DMS114 treated with DMSO at 0.1 percent for 48 hours (cell line): Measurements from ENCODE around the gene FBXO33.

ENCODE experiments used
- DNase-seq: peaks from one replicate; lab custom pipeline; 2025; ENCODE audit not compliant: unreplicated experiment; lab: John Stamatoyannopoulos, UW

FBXO33 gene

DNA sequence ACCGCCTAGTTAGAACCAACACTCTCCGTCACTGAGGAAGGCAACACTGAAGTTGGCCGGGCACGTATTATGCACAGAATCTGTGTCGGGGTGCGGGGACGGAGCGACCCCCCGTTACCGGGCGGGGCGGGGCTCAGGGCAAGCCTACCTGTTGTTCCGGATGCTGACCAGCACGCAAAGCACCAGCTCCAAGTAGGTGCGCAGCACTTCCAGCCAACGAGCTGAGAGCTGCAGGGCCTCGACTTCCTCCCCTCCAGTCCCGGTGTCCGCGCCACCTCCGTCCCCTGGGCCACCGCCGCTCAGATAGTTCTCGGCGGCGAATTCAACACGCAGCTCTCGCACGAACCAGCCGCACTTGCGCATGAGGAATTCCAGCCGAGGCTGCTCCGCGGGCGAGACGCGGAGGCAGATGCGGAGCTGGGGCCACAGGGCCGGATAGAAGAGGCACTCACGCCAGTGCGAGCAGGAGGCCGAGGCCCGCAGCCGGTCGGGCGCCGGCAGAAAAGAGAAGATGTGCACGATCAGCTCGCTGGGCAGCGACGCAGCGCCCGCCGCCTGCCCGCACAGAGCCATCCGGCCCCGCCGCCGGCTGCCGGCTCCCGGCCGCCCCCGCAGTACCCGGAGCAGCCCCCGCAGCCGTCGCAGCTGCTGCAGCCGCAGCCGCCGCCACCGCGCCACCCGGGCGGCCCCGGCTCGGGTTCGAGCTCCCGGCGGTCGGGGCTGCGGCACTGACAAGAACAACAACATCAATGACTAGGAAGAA, 636 bp downstream of the FBXO33 start:
- DNase-seq: no peak

DNA sequence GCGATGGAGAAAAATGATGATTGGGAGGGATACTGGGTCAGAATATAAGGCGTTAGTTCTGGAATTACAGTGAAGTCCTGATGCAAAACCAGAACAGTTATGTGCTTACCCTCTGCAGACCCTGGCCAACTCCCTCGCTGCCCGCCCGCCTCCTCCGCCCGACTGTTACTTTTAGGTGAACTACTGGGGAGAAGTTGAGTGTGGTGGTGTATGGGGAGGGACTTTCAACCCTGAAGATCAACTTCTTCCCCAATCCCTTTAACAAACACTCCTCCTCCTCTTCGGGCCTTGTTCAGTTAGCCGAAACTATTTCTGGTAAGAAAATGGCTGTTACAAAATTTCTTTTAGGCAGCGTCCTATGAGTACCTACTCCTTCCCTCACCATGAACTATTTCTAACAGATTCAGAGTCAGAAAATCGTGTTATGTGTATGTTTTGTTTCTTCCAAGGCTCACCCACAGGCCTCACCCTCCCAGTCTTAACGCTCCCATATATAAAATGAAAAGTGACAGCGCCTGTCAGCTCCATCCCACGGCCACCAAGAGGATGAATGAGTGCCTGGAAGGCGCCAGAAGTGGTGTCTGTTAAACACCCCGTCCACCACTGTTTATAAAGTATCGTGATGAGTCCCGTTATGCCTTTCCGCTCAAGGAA, 1.3 kb downstream of the FBXO33 start:
- no peak for DNase-seq

DNA sequence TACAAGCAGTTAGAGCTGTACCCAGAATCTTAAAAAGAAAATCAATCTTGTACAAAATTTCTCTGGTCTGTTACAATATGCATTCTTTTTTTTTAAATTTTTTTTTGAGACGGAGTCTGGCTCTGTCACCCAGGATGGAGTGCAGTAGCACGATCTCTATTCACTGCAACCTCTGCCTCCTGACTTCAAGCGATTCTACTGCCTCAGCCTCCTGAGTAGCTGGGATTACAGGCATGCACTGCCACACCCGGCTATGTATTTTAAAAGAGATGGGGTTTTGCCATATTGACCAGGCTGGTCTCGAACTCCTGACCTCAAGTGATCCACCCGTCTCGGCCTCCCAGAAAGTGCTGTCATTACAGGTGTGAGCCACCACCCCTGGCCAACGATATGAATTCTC, 4.1 kb downstream of the FBXO33 start:
- no peak for DNase-seq

DNA sequence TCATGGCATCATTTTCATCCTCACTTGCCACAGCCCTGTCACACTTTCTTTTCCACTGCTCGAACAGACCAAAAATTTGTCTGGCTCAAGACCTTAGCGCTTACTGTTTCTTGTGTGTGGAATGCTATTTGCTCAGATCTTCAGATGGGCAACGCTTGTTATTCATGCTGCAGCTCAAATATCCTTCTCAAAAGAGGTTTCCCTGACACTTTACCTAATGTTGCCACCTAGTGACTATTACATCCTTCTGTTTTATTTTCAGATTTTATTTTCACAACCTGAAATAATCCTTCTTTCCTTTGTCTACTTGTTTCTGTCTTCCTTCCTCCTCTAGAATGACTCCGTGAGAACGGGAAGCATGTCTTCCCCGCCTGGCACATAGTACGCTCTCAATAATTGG, 5.6 kb downstream of the FBXO33 start:
- no peak for DNase-seq

DNA sequence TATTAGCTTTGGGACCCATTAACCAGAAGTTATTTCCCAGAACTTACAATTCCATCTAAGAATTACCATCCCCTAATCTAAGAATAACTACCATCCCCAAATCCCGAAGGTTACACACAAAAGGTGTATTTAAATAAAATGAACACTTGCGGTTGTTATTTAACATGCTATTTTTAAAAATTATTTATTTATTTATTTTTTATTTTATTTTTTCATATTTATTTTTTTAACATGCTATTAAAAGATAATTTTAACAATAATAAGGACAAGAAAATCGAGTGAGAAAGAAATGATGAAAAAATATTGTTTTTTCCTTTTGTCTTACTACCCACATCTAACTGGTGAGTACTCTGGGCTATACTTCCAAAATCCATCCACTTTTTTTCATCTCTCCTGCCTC, 6.3 kb downstream of the FBXO33 start:
- no peak for DNase-seq

DNA sequence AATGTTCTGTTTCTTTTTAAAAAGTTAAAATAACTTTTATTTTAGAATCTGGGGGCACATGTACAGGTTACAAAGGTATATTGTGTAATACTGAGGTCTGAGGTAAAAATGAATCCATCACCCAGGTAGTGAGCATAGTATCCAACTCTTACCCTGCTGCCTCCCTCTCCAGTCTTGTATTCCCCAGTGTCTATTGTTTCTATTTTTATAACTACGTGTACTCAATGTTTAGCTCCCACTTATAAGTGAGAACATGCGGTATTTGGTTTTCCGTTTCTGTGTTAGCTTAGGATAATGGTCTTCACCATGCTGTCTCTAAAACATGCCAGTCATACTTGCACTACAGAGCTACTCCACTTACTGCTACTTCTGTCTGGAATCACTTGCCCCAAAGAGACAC, 8.4 kb downstream of the FBXO33 start:
- no peak for DNase-seq

DNA sequence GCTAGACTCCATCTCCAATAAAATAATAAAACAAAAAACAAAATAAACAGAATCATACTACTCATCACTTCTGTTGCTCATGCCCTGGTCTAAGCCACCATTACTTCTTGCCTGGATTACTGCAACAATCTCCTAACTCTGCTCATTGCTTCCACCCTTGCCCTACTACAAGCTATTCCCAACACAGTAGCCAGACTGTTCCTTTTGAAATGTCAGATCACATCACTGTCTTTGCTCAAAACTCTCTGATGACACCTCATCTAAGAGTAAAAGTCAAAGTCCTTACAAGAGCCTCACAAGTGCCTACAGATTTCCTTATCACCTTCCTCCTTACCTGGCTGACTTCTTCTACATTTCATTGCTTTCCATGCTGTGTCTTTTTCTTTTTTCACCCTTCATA, 10.0 kb downstream of the FBXO33 start:
- no peak for DNase-seq

DNA sequence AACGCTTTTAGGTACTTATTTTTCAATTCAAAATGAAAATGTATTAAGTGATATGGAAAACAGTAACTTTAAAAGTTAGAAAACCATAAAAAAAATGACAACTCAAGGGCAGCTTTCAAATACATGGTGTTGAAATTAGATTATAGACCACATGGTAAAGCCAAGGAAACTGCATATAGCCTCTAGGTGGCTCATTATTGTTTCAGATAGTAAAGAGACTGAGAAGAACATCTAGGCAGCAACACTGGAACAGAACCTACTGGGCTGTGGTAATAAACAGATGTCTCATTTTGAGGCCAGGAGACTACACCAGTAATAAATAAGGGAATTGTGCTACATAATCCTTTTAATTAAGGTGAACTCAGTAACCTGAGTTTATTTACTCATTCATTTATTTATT, 13.0 kb downstream of the FBXO33 start:
- no peak for DNase-seq

DNA sequence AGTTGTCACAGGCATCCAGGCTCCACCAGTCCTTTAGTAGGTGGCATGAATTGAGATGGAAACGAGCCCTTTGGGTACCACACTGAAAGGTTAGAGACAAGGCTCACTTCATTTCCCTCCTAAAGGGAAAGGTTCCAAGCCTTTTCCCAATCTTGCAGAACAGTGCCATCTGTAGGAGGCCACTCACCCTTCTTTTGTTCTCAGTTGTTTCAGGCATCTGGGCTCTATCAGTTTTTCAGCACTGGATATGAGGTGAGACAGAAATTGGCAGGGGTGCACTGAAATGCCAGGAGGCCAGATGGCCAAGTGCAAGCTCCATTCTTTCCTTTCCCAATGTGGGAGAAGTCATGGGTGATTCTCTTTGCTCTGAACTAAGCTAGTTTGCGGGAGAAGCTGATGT, 15.2 kb downstream of the FBXO33 start:
- no peak for DNase-seq

DNA sequence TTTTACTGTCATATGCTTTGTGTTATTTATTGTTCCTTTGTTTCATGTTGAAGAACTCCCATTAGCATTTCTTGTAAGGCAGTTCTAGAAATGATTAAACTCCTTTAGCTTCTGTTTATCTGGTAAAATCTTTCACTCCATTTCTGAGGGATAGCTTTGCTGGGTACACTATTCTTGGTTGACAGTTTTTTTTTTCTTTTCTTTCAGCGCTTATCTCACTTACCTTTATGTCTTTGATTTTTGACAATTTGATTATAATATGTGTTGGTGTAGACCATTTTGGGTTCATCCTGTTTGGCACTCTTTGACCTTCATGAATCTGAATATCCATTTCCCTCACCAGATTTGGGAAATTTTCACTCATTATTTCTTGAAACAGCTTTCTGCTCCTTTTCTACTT, 16.2 kb downstream of the FBXO33 start:
- no peak for DNase-seq

DNA sequence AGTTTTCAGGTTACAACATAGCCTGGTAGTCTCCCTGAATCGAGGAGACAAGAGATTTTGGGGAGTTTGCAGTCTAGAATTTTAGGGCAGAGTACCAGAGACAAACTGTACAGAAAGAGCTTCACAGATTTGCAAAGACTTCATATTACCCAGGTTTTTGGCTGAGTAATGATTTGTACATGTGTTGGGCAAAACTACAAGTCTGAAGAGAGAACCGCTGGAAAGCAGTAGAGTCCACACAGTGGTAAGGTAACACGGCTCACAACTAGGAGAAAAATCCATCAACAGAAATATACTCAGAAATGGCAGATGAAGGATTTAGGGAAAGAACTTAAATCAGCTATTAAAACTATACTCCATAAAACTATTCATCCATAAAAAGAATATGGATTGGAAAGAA, 25.7 kb downstream of the FBXO33 start:
- no peak for DNase-seq

DNA sequence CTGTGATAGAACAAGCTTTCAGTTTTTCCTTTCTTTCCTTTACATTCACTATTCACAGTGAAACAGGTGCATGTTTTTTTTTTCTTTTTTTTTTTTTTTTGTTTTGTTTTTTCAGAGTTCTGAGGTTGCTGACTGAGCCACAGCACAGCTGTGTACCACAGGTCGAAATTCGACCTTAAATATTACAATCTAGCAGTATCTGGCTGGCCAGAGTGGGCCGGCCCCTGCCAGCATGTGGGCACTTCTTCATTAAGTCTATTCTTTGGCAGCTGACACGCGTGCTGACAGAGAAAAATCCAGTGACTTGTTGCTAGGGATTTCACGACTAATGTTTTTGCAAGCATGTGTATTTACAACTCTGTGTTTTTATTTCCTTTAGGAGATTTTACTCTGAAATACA, 33.9 kb downstream of the FBXO33 start:
- DNase-seq: no peak

DNA sequence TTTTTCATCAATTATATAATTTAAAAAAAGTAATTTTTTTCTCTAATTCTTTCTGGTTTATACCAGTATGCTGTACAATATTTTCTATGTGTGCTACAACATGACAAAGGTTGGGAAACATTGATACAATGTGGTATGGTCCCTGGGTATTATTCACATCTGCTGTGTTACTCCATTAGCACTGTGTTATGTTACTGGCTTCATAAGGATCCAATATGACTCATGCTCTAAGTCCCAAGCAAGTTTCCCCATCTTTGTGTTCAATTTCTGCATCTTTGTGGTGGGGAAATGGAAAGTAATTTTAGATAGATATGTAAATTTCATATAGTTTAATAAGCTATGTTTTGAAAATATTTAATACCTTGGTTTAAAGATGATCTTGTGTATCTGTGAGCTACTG, 35.8 kb downstream of the FBXO33 start:
- DNase-seq: no peak

DNA sequence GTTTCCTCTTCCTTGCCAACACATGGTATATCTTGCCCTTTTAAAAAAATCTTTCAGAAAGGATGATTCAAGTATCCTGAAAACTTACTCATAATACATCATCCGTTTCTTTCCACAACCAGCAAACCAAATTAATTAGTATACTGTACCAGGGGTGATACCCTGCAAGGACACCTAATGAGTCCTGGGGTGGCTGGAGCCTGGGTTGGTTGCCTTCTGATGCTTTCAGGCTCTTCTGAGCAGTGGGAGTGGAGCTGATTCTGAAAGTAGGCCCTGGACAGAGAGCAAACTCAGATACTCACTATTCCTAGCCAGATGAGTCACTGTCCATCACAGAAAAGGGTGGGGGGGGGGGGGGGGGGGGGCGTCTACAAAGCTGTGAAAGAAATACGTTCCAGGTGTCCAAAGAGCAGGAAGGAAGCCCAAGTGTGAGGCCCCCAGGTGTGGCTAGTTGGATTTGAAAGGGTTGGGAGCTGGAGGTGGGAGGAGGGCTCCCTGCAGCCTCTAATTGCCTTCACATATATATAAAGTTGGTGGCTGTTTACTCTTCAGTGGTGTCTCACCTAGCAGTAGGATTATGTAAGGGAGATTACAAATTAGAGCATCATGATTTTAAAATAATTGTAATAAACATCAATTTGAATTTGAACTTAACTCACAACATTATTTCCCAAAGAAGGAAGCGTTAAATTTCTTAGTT, 36.5 kb downstream of the FBXO33 start:
- DNase-seq: no peak

DNA sequence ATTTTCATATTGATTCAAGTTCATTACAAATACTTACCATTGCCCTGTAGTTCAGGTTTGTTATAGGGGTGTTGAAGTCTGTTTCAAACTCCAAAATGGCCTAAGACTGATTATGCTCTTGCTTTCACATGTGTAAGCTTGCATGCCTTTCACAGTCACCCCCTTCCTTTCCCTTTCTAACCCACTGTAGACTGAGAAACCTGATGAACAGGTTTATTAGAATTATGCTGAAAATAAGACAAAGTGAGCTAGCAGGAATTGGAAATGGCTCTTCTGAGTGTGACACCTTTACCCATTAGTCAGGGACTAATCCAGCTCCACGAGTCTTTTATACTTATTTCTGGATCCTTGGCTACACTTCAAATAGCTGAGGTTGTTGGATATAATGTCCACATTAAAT, 38.9 kb downstream of the FBXO33 start:
- DNase-seq: no peak

DNA sequence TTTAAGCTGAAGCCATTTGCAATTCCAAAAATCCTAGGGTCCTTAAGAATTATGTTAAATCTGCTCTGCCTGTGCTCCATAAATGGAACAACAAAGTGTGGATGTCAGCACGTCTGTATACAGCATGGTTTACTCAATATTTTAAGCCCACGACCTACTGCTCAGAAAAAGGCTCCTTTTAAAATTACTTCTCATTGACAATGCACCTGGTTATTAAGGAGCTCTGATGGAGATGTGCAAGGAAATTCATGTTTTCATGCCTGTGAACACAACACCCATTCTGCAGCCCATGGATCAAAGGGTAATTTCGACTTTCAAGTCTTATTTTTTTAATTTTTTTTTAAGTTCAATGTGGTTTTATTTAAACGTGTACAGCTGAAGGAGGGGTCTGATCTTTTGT, 48.1 kb downstream of the FBXO33 start:
- no peak for DNase-seq

DNA sequence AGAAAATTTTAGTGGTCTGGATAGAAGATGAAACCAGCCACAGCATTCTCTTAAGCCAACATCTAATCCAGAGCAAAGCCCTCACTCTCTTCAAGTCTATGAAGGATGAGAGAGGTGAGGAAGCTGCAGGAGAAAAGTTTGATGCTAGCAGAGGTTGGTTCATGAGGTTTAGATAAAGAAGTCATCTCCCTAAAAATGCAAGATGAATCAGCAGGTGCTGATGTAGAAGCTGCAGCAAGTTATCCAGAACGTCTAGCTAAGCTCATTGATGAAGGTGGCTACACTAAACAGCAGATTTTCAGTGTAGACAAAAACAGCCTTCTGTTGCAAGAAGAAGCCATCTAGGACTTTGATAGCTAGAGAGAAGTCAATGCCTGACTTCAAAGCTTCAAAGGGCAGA, 48.5 kb downstream of the FBXO33 start:
- no peak for DNase-seq

DNA sequence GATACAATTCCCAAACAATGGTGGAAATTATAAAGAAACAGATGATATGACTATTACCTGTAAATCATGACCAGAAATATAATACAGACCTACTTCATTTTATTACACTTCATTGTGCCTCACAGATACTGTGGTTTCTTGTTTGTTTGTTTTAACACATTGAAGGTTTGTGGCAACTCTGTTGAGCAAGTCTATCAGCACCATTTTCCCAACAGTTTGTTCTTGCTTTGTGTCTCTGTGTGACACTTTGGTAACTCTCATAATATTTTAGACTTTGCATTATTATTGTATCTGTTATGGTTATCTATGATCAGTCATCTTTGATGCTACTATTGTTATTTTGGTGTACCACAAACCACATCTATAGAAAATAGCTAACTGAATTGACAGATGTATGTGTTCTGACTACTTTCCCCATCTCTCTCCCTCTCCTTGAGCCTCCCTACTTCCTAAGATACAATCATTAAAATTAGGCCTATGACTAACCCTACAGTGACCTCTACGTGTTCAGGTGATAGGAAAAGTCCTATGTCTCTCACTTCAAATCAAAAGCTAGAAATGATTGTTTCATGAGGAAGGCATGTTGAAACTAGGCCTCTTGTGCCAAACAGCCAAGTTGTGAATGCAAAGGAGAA, 49.1 kb downstream of the FBXO33 start:
- no peak for DNase-seq

DNA sequence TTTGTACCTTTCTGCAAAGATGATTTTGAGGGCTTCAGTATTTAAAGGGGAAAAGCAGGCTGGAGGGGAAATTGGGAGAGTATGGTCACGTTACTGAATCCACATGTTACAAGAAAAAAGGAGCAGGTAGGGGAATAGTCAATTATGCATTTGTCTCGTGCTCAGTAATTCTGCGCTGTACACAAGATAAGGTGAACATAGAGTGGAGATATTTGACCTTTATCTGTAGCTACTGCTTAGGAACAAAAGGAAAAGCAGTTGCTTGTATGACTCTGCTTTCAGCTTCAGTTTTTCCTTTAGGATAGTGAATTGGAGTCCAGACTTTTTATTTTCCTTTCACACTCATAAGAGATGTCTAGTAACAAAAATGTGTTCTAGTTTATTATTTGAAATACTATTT, 49.8 kb downstream of the FBXO33 start:
- DNase-seq: no peak

DNA sequence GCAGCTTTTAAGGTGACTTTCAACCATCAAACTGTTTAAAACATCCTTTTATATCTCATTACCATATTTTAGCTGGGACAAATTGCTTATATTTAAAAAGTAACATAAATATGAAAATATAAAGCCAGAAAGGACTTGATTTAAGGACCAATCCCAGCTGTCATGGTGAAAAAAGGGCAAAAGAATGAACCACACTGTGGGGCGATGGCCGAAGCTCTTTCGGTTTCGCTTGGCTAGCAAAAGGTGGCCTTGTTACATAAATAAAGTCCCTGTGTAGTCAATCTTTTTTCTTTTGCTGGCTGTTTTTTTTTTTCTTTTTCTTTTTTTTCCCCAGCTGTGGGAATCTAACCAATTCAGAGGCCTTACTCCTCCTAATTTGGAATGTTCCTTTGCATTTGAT, 50.9 kb downstream of the FBXO33 start:
- no peak for DNase-seq

DNA sequence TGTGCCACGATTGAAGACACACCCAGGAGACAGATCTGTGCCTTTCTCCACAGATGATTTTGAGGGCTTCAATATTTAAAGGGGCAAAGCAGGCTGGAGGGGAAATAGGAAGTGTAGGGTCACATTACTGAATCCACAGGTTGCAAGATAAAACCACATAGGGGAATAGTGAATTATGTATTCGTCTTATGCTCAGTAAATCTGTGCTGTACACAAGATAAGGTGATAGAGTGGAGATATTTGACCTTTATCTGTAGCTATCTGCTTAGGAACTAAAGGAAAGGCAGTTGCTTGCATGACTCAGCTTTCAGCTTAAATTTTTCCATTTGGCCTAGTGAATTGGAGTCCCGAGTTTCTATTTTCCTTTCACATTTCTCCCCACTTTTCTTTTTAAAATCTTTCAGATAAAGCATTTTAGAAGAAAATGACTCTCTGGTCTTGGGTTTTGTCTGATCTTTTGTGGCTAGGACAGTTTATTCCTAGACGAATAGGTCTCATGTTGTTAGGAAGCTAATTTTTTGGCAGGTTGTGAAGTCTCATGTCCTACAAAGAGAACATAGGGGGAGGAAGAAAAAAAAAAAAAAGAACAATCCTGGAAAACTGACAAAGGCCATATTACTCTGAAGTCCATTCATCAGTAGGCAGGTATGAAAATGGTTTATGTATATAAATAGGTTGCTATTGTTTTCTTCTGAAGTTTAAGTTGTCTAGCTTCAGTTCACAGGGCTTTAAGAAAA, 55.4 kb downstream of the FBXO33 start:
- DNase-seq: no peak
